Activated CD8-positive, alpha-beta T cell treated with anti-CD3 and anti-CD28 coated beads, Interleukin-2, amount 10 ng/mL, durations not matched to agents 7 days and 5 days (primary cell): ENCODE results near the gene NPTXR. TPM values are rescaled to one million over a fixed set of nuclear protein-coding genes. Genes with fewer than 3 reads are reported as not detected.

Experiments used
- ATAC-seq: fragments of 150-1000 bp; cut with Tn5 transposase; one replicate; pipeline ENCODE4 v1.10.0; 2021; ENCODE audit warnings: moderate library complexity
- CTCF ChIA-PET: fragments of 350-600 bp; sonication (Branson Sonifier 250); formaldehyde crosslinking; loops from one replicate; lab custom pipeline; 2021; ENCODE audit warnings: antibody characterized with exemption; lab: Charles Lee
- POLR2A ChIA-PET: fragments of 350-600 bp; sonication (Branson Sonifier 250); formaldehyde crosslinking; loops from one replicate; lab custom pipeline; 2021; ENCODE audit warnings: antibody characterized with exemption; lab: Charles Lee
- DNase-seq: peaks from one replicate; pipeline ENCODE4 v3.0.0-alpha.2; 2020
- H3K27ac Mint-ChIP-seq: one replicate; pipeline ENCODE4 v1.8.0; 2021; ENCODE audit warnings: mild to moderate bottlenecking, mixed read lengths
- H3K27me3 Mint-ChIP-seq: one replicate; pipeline ENCODE4 v1.8.0; 2021; ENCODE audit warnings: low read depth, mixed read lengths
- H3K36me3 Mint-ChIP-seq: one replicate; pipeline ENCODE4 v1.8.0; 2021; ENCODE audit warnings: low read depth, mixed read lengths
- H3K4me1 Mint-ChIP-seq: one replicate; pipeline ENCODE4 v1.8.0; 2021; ENCODE audit warnings: low read depth, mixed read lengths
- H3K4me3 Mint-ChIP-seq: one replicate; pipeline ENCODE4 v1.8.0; 2021; ENCODE audit warnings: mild to moderate bottlenecking, mixed read lengths
- H3K9me3 Mint-ChIP-seq: one replicate; pipeline ENCODE4 v1.8.0; 2022; ENCODE audit warnings: mixed read lengths; ENCODE audit not compliant: insufficient read depth
- total RNA-seq, 2 experiments: library from RNA; stranded (reverse); gene quantifications; one replicate each; pipeline ENCODE4 v1.2.3, GENCODE V29; 2021

Gene NPTXR
- total RNA-seq, 2 experiments from 2014 or later = 0.68 to 0.76 TPM

- Mint-ChIP-seq H3K4me3 (no peak overlapping the region), H3K27ac (no peak overlapping the region), H3K9me3 (no peaks in the 10 kb centered on the region), H3K4me1 (peaks cover 9% of the 10 kb centered on the region), H3K27me3 (no peaks in the 10 kb centered on the region), H3K36me3 (no peaks in the 10 kb centered on the region)
- ATAC-seq = no peak
- no peak for DNase-seq
- POLR2A ChIA-PET = no interaction called here
- CTCF ChIA-PET = no interaction called here
These were observed 70.4 kb downstream of the NPTXR start for GRCh38 chr22:38773363-38773946.

- DNase-seq (no peak), ATAC-seq (no peak)
- no peak overlapping the region for H3K4me3 Mint-ChIP-seq
- H3K36me3 Mint-ChIP-seq = no peaks in the 10 kb centered on the region
- no peaks in the 10 kb centered on the region for H3K27me3 Mint-ChIP-seq
- no peaks in the 10 kb centered on the region for H3K9me3 Mint-ChIP-seq
- CTCF ChIA-PET = no interaction called here
- peaks cover 9% of the 10 kb centered on the region for H3K4me1 Mint-ChIP-seq
- H3K27ac Mint-ChIP-seq = no peak overlapping the region
- POLR2A ChIA-PET = no interaction called here
These were observed 71.3 kb downstream of the NPTXR start for GRCh38 chr22:38772623-38772873.

- CTCF ChIA-PET = interaction anchor here (0.7 to 2.8 kb wide), 14 partner anchors 8 to 233 kb away, joined by 3 to 13 read pairs (median 5); partner anchors contain the start of genes NPTXR and TOMM22
- Mint-ChIP-seq H3K27ac (no peak overlapping the region), H3K9me3 (no peaks in the 10 kb centered on the region), H3K4me1 (peaks cover 9% of the 10 kb centered on the region), H3K4me3 (no peak overlapping the region), H3K36me3 (no peaks in the 10 kb centered on the region), H3K27me3 (no peaks in the 10 kb centered on the region)
- ATAC-seq = no peak
- DNase-seq = no peak
- POLR2A ChIA-PET = interaction anchor here (1.0 kb wide), 1 partner anchor 38 kb away, joined by 3 read pairs; no protein-coding TSS in a partner anchor
These were observed 73.4 kb downstream of the NPTXR start for GRCh38 chr22:38770257-38770949.

Other genes with a start within 250 kb of the NPTXR start
- gene FAM227A, start 187.6 kb downstream of the NPTXR start, total RNA-seq = under 1 TPM; 0.87 to 0.89 TPM
- gene CBY1, start 187.4 kb downstream of the NPTXR start, total RNA-seq = 10 to 100 TPM; 11.6 to 13.6 TPM
- gene TOMM22, start 162.1 kb downstream of the NPTXR start, total RNA-seq = 10 to 100 TPM; 91.3 to 98.7 TPM
- 10 to 100 TPM; 60.0 to 63.7 TPM for gene JOSD1, start 143.1 kb downstream of the NPTXR start, total RNA-seq
- gene GTPBP1, start 138.1 kb downstream of the NPTXR start, total RNA-seq = 10 to 100 TPM; 71.8 to 73.9 TPM
- gene SUN2, start 88.0 kb downstream of the NPTXR start, total RNA-seq = 100 to 1,000 TPM; 481 to 482 TPM
- gene DNAL4, start 49.9 kb downstream of the NPTXR start, total RNA-seq = 1 to 10 TPM; 8.0 to 8.6 TPM
- gene CBX6, start 28.2 kb upstream of the NPTXR start, total RNA-seq = 10 to 100 TPM; 61.4 to 61.8 TPM
- gene APOBEC3A, start 113.6 kb upstream of the NPTXR start, total RNA-seq = not detected
- 10 to 100 TPM; 12.1 to 13.3 TPM for gene APOBEC3B, start 138.3 kb upstream of the NPTXR start, total RNA-seq
- 100 to 1,000 TPM; 138 to 147 TPM for gene APOBEC3C, start 170.2 kb upstream of the NPTXR start, total RNA-seq
- 10 to 100 TPM; 49.1 to 51.5 TPM for gene APOBEC3D, start 177.1 kb upstream of the NPTXR start, total RNA-seq
- 10 to 100 TPM; 43.1 to 48.8 TPM for gene APOBEC3F, start 196.8 kb upstream of the NPTXR start, total RNA-seq
- gene APOBEC3G, start 233.2 kb upstream of the NPTXR start, total RNA-seq = 100 to 1,000 TPM; 134 to 138 TPM